ENCODE measurements around the gene ZMIZ1.
"Not testable (repeated sequence)": the region's sequence is repeated elsewhere in the genome, so short reads cannot be mapped to it uniquely, and the experiment has no call there.

Gene ZMIZ1

DNA sequence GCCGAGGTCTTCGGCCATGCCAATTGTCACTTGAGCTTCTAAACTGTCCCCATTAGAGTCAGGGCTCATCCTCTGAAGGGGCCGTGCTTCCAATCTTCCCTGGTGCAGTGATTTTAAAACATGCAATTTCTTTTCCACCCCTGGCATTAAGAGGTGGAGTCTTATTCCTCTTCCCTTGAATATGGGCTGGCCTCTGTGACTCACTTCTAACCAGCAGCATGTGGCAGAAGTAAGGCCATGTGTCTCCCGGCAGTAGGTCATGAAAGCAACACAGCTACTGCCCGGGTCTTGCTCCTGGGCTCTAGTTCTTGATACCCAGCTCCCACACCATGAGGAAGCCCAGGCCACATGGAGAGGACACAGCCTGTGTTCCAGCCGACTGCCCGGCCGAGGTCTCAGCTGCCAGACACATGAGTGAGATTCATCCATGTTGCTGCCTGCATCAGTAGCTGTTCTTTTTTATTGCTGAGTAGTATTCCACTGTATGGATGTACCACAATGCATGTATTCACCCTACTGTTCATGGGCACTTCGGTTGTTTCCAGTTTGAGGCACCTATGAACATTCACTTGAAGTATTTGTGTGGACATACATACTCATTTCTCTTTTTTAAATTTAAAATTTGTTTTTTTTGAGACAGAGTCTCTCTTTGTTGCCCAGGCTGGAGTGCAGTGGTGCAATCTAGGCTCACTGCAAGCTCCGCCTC, 264.0 kb downstream of the ZMIZ1 start:
- DNase-seq, result not testable (repeated sequence)

DNA sequence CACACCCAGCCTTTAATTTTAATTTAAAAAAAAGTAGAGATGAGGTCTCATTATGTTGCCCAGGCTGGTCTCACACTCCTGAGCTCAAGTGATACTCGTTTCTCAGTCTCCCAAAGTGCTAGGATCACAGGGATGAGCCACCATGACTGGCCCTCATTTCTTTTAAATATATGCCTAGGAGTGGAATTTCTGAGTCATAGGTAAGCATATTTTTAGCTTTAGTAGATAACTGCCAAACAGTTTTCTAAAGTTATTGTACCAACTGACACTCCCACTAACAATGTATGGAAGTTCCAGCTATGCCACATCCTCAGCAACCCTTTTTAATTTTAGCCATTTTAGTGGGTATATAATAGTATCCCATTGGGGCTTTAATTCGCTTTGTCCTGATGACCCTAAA, 264.7 kb downstream of the ZMIZ1 start:
- no peak for DNase-seq

DNA sequence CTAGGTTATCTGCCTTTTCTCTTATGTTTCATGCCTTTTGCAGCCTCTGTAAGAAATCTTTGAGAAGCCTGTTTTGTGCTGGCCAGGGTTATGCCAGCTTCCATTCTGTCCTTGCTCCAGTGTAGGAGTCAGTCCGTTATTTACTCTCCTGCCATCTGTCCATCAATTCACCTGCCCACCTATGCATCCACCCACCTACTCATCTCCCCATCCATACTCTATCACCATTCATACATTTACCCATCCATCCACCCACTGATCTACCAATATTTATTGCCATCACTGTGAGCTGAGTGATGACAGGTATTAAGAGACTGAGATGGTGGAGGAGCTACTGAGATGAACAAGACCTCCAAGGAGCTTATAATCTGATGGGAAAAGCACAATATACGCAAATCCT, 265.8 kb downstream of the ZMIZ1 start:
- no peak for DNase-seq

DNA sequence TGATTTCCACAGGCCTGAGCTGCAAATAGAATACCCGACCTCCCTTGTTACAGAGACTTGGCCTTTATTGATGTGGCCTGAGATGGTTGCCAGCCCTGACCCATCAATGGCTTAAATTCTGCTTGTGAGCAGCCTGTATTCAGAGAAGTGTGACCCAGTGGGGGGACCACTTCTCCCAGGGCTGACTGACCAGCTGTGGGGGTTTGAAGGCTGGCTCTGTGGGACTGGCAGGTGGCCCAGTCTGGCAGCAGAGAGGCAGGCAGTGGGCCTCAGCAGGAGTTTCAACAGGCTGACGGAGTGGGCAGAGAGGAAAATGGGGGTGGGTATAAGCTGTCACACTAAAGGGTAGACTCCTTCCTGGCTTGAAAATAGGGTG, 266.3 kb downstream of the ZMIZ1 start:
- DNase-seq, result no peak

DNA sequence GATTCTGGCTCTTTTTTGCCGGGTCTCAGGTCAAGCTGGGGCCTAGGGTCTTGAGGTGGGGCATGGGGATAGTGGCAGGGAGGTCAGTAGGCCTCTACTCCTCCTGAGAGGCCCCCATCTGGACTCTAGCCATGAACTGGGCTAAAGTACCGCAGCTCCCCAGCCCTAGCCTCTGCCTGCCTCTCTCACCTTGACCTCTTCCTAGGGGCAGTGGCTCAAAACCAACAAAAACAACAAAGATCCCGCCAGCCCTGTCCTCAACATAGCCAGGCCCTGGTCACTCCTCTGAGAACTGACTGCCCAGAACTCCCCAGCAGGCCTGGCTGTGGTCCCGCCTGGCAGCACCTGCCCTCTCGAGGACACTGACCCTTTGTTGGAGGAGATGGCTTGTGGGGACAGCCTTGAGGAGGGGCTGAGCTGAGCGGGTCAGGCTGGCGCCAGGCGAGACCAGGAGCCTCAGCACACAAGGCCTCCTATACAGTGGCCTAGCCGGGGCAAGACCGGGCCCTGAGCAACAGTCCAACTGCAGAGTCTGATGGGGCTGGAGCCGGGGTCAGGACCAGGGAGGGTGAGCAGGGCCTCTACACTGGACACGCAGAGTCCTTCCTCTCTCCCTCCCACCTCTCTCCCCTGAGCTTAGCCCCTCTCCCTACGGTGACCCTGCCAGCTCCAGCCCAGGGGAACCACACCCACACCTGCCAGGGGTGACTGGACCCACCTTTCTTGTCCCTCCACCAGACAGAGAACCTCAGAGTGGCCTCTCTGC, 266.9 kb downstream of the ZMIZ1 start:
- no peak for DNase-seq

DNA sequence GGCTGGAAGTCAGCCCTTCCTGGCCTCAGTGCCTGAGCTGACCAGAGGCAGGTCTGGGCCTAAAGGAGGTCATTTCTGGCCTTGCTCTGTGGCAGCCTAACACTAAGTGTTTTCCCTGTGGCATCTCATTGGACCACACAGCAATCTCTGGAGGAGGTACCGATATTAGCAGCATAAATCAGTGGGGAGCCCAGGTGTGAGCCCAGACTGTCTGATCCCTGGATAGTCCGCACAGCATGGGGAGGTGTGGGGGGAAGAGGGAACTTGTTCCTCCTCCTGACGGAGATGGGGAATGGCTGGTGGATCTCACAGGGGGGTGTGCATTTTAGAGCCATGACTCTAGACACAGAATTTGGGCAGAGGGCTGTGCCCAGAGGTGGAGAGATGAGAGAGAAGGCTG, 267.5 kb downstream of the ZMIZ1 start:
- no peak for DNase-seq

DNA sequence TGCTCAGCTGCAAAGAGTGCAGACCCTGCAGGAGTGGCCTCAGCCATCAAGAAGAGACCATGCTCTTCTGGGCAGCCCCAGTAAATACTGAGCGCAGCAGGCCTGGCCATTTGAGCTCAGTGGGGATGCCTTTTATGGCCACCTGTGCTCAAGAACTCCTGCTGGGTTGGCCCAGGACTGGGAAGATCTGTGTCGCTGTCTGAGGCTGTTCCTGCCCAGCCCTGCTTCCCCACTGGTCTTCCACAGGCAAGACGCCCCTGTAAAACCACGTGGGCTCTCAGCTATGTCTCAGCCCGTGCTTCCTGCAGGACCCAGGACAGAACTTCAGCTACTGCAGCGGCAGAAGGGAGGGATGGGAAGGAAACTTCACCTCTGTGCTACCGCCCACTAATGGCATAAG, 268.0 kb downstream of the ZMIZ1 start:
- DNase-seq, result no peak

DNA sequence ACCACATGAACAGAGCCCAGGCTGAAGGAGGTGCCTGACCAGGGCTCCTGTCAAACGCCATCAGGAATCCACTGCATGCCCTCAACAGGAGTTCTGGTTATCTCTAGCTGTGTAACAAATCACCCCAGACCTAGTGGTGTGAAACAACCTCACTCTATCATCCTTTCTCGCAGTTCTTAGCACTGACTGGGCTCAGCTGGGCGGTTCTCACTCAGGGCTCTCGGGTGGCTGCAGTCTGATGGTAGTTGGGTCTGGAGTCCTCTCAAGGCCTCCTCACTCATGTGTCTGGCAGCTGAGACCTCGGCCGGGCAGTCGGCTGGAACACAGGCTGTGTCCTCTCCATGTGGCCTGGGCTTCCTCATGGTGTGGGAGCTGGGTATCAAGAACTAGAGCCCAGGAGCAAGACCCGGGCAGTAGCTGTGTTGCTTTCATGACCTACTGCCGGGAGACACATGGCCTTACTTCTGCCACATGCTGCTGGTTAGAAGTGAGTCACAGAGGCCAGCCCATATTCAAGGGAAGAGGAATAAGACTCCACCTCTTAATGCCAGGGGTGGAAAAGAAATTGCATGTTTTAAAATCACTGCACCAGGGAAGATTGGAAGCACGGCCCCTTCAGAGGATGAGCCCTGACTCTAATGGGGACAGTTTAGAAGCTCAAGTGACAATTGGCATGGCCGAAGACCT, 269.2 kb downstream of the ZMIZ1 start:
- not testable (repeated sequence) for DNase-seq

DNA sequence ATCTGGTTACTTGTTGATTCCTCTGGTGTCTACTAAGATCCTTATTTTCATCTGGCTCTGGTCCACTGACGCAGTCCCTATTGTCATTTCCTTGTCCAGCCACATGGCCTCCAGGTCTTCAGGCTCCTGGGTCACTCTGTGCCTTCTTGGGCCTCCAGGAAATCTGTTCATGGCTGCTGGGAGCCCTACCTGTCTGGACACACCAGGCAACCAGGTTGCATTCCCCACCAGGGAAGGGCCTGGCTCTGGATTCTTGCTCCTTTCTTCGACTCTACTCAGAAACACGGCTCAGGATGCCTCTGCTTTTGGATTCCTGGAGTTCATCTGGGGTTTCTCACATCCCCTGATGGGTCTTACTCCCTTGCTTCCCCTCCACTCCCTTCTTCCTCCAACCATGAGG, 270.5 kb downstream of the ZMIZ1 start:
- DNase-seq, result no peak

DNA sequence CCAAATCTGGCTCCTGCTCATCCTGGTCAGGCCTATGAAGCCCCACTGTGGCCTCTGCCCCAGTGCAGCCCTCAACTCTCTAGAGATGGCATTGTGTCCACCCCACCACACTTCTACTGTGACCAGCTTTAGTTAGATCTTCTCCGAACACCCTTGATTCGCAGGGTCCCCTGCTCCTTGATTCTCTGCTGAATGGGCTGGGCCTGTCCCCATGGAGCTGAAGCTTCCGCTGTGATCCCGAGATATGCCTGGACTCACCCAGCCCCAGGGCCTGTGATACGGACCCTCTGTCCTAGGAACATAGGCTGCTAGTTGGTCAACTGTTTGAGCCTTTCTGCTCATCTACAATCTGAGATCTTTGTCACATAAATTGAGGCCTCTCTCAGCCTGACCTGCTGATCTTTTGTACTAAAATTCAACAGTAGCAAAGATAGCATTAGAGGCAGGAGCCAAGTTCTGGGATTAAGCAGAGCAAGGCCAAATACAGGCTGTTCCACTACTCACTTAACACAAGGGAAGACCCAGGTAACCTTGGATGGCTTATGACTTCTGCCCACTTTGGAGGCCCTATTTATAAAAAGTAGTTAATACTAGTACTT, 272.0 kb downstream of the ZMIZ1 start:
- no peak for DNase-seq

DNA sequence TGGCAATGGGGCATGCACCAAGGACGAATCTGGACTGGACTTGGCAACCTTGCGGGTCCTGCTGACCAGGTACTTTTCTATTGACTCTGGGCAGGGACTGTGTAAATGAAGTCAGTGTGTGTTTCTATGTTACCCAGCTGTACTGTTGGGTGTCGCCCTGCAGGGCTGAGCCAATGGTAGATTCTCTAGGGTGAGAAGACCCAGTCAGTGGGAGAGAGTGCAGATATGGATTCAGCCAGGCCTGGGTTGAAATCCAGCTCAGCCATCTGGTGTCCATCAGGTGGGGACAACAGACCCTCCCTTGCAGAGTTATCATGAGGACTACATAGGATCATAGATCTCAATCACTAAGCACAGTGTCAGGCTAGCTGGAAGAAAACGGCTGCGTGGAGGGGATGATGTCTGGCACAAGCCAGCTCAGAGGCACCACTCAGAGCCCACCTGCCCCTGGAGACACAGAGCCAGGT, 273.6 kb downstream of the ZMIZ1 start:
- DNase-seq, result no peak

DNA sequence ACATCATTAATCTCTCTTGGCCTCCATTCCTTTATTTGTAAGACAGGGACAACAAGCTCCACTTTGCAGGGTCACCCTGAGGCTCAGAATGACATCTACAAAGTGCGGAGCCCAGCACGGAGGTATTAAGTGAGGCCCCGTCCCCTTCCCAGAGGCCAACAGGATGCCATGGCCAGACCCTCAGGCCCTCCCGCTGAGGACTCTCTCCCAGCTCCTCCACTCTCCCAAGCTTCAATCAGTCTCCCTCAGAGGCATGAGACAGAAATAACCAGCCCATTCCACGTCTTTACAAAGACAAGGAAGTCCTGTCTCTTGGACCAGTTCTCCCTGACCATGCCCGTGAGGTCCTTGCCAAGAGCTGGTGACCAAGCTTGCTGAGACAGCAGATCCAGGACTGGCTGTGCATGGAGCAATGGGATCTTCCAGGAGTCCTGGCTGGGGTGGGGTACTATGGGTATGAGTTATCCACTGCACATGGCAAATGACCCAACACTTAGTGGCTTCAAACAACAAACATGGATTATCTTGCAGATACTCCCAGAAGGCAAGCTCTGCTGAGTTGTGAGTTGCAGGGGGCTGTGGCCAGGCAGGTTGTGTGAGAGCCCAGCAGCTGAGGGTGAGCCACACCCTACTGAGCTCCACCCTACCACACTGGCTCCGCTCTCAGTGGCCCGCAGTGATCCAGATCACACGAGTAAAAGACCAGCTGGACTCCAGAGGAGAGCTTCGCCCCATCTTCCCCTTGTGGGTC, 274.2 kb downstream of the ZMIZ1 start:
- DNase-seq, result no peak

DNA sequence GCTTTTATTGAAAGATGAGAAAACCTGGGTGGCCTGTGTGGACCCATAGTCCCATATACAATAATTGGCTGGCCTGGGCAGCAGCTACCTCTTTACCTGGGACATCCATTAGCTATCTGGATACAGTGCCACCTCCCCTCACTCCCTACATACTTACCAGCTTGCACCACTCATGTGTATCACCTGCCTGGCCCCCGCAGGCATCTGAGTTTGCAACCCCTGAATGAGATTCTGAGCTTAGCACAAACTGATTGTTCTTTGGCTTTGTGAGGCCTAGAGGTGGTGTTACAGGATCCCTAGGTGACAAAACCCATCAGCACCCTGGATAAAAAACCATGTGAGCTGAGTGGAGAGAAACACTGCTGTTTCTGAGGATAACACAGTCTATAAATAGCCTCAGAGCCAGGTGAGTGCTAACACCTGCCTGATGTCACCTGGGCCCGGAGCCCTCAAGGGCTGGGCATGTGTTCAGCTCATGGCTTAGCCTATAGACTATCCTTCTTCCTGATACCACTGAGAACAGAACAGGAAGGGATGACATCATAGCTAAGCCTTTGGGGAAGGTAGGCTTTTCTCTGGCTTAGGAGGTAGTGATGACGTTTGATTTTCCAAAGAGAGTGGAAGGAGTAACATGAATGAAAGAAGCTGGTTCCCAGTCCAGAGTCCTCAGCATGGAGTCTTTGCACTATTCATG, 275.9 kb downstream of the ZMIZ1 start:
- DNase-seq, result no peak

DNA sequence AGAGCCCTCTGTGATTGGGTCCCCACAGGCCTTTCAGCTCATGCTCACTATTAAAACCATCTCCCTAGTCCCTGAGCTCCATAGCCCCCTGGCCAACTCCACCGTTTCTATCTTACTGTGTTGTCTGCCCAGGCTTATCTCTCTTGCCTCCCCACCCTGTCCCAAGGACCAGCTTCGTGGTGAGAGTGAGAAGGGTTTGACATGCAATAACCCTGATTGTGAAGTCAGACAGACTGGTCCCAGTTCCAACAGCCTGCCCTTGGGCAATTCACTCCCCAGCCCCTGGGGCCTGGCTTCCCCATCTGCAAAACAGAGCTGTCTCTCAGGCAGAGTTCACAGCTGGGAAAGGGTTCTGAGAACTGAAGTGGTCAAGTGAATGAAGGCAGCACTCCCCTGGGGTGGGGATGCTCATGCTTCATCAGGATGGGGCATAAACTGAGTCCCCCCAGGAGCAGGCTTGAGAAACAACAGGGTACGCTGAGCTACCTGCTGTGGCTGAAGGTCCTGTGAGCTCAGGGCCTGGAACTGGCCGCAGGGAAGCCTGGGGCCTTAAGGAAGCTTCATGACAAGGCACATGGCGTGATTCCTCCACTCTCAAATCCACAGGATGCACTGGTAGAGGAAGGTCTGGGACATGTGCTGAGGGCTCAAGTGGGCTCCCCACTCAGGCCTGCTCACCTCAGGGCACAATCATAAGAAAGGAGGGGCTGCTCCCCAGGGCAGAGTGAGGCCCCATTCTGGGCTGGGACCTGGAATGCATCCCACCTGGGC, 276.7 kb downstream of the ZMIZ1 start:
- DNase-seq, result no peak

DNA sequence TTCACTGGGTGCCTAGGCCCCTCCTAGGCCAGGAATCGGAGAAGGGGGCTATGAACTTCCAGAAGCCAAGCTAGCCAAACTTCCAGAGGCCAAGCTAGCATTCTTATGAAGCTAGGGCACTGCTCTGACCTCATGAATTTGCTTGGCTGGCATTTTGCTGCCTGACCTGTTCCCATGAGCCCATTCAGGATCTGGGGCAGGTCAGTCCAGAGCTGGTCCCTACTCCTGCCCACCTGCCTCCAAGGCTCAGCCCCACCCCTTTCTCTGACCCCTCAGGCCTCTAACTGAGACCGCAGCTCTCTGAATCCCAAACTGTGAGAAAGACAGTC, 277.2 kb downstream of the ZMIZ1 start:
- DNase-seq, result no peak

DNA sequence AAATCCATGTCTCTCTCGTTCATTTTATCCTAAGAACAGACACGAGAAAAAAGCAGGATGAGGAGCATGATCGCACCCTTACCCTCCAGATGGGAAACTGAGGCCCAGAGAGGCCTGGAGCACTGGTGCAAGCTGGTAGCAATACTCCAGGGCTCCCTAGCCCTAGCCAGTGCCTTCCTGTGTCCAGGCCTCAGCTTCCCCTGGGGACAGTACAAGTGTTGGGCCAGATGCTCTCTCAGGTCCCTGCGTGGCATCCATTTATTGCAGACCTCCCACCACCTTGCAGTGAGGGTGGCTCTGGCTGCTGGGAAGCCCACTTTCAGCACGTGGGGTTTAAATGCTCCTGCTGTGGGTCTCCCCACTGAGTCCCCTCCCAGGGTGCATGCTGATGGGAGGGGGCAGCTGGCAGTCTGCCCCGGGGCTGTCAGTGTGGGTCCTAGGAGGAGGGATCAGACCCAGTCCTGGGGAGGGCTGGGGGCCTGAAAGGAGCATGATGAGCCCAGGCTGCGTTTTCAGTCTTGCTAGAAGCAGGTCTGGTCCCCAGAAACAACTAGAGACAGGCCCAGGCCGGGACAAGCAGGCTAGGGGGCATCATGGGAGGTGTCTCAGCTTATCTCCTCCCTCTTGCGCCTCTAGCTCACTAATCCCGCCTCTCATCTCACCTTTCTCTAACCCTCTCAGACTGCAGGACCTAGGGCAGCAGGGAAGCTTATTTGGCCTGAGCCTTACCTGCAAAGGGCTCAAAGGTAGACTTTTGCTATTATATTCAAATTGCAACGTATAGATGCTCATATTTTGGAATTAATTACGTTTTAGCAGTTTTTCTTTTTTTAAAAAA, 277.8 kb downstream of the ZMIZ1 start:
- DNase-seq, result no peak

DNA sequence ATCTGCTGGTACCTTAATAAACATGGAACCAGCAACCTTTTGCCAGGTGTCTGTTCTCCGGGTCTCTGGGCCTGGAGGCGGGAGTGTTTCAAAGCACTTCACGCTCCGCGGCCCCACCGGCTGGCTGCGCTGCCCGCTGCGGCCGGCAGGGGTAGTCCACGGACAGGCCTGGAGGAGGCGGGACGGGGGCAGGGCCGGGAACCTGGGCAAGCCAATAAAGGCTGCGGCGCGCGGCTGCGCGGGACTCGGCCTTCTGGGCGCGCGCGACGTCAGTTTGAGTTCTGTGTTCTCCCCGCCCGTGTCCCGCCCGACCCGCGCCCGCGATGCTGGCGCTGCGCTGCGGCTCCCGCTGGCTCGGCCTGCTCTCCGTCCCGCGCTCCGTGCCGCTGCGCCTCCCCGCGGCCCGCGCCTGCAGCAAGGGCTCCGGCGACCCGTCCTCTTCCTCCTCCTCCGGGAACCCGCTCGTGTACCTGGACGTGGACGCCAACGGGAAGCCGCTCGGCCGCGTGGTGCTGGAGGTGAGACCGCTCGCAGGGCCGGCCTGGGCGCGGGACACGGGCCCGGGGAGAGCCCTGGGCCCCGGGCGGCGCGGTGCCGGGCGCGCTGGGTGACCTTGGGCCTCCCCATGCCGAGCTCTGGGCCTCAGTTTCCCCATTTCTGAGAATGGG, 278.6 kb downstream of the ZMIZ1 start, which contains the start of gene PPIF:
Gene PPIF (plus strand): TSS at position 244 of the 668 bp plus-strand sequence. CDS start 80 bp downstream, at position 324.
- DNase-seq, result peak; percentile 91

DNA sequence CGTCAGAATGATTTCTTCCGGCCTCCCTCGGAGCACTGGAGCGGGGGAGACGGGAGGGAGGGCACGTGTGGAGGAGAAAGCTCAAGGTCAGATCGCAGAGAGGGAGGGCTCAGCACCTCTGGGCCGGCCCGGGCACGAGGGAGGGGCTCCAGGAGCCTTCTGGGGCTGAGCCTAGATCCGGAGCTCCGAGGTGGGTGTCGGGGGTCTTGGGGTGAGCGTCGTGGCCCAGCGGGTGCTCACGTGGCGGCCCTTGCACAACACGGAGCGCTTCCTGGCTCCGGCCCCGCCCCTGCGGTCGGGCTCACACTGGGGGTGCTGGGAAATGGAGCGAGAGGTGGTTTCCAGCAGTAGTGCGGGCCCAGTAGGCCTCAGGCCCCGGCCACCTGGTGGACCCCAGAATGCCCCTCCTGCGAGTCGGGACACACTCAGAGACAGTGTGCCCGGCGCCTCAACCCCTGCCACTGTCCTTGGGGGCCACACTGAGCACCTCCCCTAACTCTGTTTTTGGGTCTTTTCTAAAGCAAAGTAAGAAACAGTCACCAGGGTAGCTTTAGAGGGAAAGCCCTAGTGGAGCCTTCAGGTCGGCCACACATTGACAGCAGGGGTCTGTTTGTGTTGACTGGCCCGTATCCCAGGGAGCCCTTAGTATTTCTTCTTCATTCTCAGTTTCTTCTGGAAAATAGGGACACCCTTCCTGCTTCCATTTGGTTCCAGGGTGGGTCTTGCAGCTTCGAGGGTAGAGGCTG, 279.3 kb downstream of the ZMIZ1 start:
- peak; percentile 24 for DNase-seq

DNA sequence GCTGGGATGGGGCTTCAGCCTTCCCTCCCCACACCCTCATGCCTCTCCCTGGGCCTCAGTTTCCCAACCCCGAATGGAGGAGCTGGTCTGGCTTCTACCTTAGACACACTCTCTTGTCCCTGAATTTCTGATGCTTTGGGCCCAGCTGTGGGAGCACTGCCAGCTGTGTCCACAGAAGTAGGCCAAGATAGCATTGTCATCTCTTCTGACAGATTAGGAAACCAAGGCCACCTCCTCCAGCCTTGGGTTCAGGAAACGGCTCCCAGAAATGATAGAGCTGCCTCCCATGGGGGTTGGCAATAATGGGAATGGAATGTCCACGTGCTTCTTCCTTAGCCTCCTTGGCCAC, 279.8 kb downstream of the ZMIZ1 start:
- DNase-seq, result no peak
